Measurements from ENCODE around the gene VWC2L. TPM values are rescaled to one million over a fixed set of nuclear protein-coding genes. Genes with fewer than 3 reads are reported as not detected.

The VWC2L gene
- total and polyA plus RNA-seq, 2 donors (not counting 1 experiment from before 2014, with no cell fraction given), result not detected

- Histone ChIP-seq H2AFZ (ENCODE audit: insufficient read depth, low read depth, low read length, poor library complexity, severe bottlenecking) (no peak overlapping the region), H3K27me3 (replicated peaks in 1 of 4; ENCODE audit: control extremely low read depth in 1 of 4, control insufficient read depth in 3 of 4, insufficient read depth in 4 of 4, low read length in 3 of 4) (no peaks in the 10 kb centered on the region), H3K36me3 (replicated peaks in 1 of 2; ENCODE audit: control extremely low read depth in 1 of 2, control insufficient read depth in 1 of 2, extremely low read depth in 1 of 2, insufficient read depth in 2 of 2, low read length in 1 of 2) (no peaks in the 10 kb centered on the region), H3K9ac (ENCODE audit: low read length) (no peak overlapping the region), H3K4me2 (replicated peaks; ENCODE audit: low read depth, low read length, poor library complexity, severe bottlenecking) (no peak overlapping the region), H3K79me2 (ENCODE audit: control insufficient read depth, insufficient read depth, low read length) (no peaks in the 10 kb centered on the region), H4K20me1 (ENCODE audit: control insufficient read depth, insufficient read depth, low read length, poor library complexity, severe bottlenecking) (no peaks in the 10 kb centered on the region), H3K4me3 (ENCODE audit: control extremely low read depth in 1 of 5, extremely low read depth in 1 of 5, insufficient read depth in 1 of 5, low read depth in 2 of 5, low read length in 4 of 5) (no peak overlapping the region), H3K9me3 (ENCODE audit: control extremely low read depth in 1 of 3, control insufficient read depth in 2 of 3, insufficient read depth in 1 of 3, low read length in 2 of 3) (no peaks in the 10 kb centered on the region), H3K4me1 (ENCODE audit: control insufficient read depth in 2 of 2, insufficient read depth in 2 of 2, low read length in 2 of 2) (no peaks in the 10 kb centered on the region), H3K27ac (ENCODE audit: low read length in 2 of 2) (no peak overlapping the region)
- 84% methylated on average over 6 of the region's 7 CpGs for WGBS (ENCODE audit: insufficient coverage)
- ATAC-seq (ENCODE audit: low read depth), result no peak
- no peak for DNase-seq
- no peak for TF ChIP-seq EZH2 (IDR thresholded peaks at IDR 0.05; ENCODE audit: borderline replicate concordance, insufficient read depth, low read depth, low read length, poor library complexity, severe bottlenecking)
- no peak for TF ChIP-seq CTCF (IDR thresholded peaks at IDR 0.05)
- POLR2A ChIA-PET, result no interaction called here
- Mint-ChIP-seq H3K27ac (no peak overlapping the region), H3K4me3 (no peak overlapping the region), H3K27me3 (no peaks in the 10 kb centered on the region), H3K4me1 (no peaks in the 10 kb centered on the region), H3K9me3 (ENCODE audit: insufficient read depth) (no peaks in the 10 kb centered on the region)
- intact Hi-C loops (cut with micrococcal nuclease), result no loop called here
- CTCF ChIA-PET, result no interaction called here
These were observed 34.1 kb upstream of the VWC2L start for GRCh38 chr2:214376618-214377285.

- H4K20me1 ChIP-seq (ENCODE audit: control insufficient read depth, insufficient read depth, low read length, poor library complexity, severe bottlenecking), result no peaks in the 10 kb centered on the region
- intact Hi-C loops (cut with micrococcal nuclease), result no loop called here
- H3K79me2 ChIP-seq (ENCODE audit: control insufficient read depth, insufficient read depth, low read length), result no peaks in the 10 kb centered on the region
- TF ChIP-seq EZH2 (IDR thresholded peaks at IDR 0.05; ENCODE audit: borderline replicate concordance, insufficient read depth, low read depth, low read length, poor library complexity, severe bottlenecking), result no peak
- TF ChIP-seq CTCF (IDR thresholded peaks at IDR 0.05), result no peak
- H3K4me2 ChIP-seq (replicated peaks; ENCODE audit: low read depth, low read length, poor library complexity, severe bottlenecking), result no peak overlapping the region
- H3K36me3 ChIP-seq (replicated peaks in 1 of 2; ENCODE audit: control extremely low read depth in 1 of 2, control insufficient read depth in 1 of 2, extremely low read depth in 1 of 2, insufficient read depth in 2 of 2, low read length in 1 of 2), result no peaks in the 10 kb centered on the region
- no peak for DNase-seq
- Mint-ChIP-seq H3K4me1 (no peaks in the 10 kb centered on the region), H3K27me3 (no peaks in the 10 kb centered on the region), H3K9me3 (ENCODE audit: insufficient read depth) (no peaks in the 10 kb centered on the region), H3K4me3 (no peak overlapping the region), H3K27ac (no peak overlapping the region)
- no peak for ATAC-seq (ENCODE audit: low read depth)
- POLR2A ChIA-PET, result no interaction called here
- CTCF ChIA-PET, result no interaction called here
- H3K4me3 ChIP-seq (ENCODE audit: control extremely low read depth in 1 of 5, extremely low read depth in 1 of 5, insufficient read depth in 1 of 5, low read depth in 2 of 5, low read length in 4 of 5), result no peak overlapping the region
- 100% methylated on average over 1 of the region's 5 CpGs for WGBS (ENCODE audit: insufficient coverage)
- no peak overlapping the region for H3K9ac ChIP-seq (ENCODE audit: low read length)
- no peaks in the 10 kb centered on the region for H3K27me3 ChIP-seq (replicated peaks in 1 of 4; ENCODE audit: control extremely low read depth in 1 of 4, control insufficient read depth in 3 of 4, insufficient read depth in 4 of 4, low read length in 3 of 4)
- H3K9me3 ChIP-seq (ENCODE audit: control extremely low read depth in 1 of 3, control insufficient read depth in 2 of 3, insufficient read depth in 1 of 3, low read length in 2 of 3), result no peaks in the 10 kb centered on the region
- no peaks in the 10 kb centered on the region for H3K4me1 ChIP-seq (ENCODE audit: control insufficient read depth in 2 of 2, insufficient read depth in 2 of 2, low read length in 2 of 2)
- no peak overlapping the region for H2AFZ ChIP-seq (ENCODE audit: insufficient read depth, low read depth, low read length, poor library complexity, severe bottlenecking)
- no peak overlapping the region for H3K27ac ChIP-seq (ENCODE audit: low read length in 2 of 2)
These were observed 33.6 kb upstream of the VWC2L start for GRCh38 chr2:214377286-214377624.

Measured in B cell (primary cell).